Nephron progenitor cell (in vitro differentiated cells): ENCODE measurements around the gene TOE1.
A peak's percentile ranks its signal among the peaks of the same experiment; 100 is the strongest.

Experiments
- DNase-seq: peaks from one replicate; pipeline ENCODE4 v3.0.0; 2021
- H3K27ac Mint-ChIP-seq: 2 replicates; pipeline ENCODE4 v1.8.0; 2021; ENCODE audit warnings: mild to moderate bottlenecking, moderate library complexity, mixed read lengths
- H3K27me3 Mint-ChIP-seq: 2 replicates; pipeline ENCODE4 v1.8.0; 2021; ENCODE audit warnings: mild to moderate bottlenecking, low read depth, mixed read lengths; ENCODE audit not compliant: poor library complexity
- H3K36me3 Mint-ChIP-seq: 2 replicates; pipeline ENCODE4 v1.8.0; 2021; ENCODE audit warnings: low read depth, mixed read lengths
- H3K4me1 Mint-ChIP-seq: 2 replicates; pipeline ENCODE4 v1.8.0; 2021; ENCODE audit warnings: mixed read lengths
- H3K4me3 Mint-ChIP-seq: 2 replicates; pipeline ENCODE4 v1.8.0; 2021; ENCODE audit warnings: mild to moderate bottlenecking, moderate library complexity, mixed read lengths
- H3K9me3 Mint-ChIP-seq: 2 replicates; pipeline ENCODE4 v1.8.0; 2021; ENCODE audit warnings: mild to moderate bottlenecking, moderate library complexity, mixed read lengths
- CTCF ChIP-seq: fragments of 200-600 bp; sonication (generic); IDR thresholded peaks from 2 replicates; pipeline ENCODE4 v1.5.0; 2021; ENCODE audit warnings: antibody characterized with exemption

TOE1 gene

GRCh38 chr1:45322486-45323040 lies 17.4 kb upstream of the TOE1 start:
- DNase-seq, result no peak
- Mint-ChIP-seq H3K27ac (no peak overlapping the region), H3K27me3 (no peaks in the 10 kb centered on the region), H3K4me3 (no peak overlapping the region), H3K9me3 (peaks cover 17% of the 10 kb centered on the region), H3K36me3 (peaks cover 22% of the 10 kb centered on the region), H3K4me1 (peaks cover 45% of the 10 kb centered on the region)
- TF ChIP-seq CTCF, result no peak

- Mint-ChIP-seq H3K36me3 (peaks cover 40% of the 10 kb centered on the region), H3K4me1 (peaks cover 65% of the 10 kb centered on the region), H3K27ac (peak overlapping the region; percentile 96), H3K4me3 (peak overlapping the region; percentile 38), H3K9me3 (peaks cover 17% of the 10 kb centered on the region), H3K27me3 (no peaks in the 10 kb centered on the region)
- DNase-seq, result no peak
- no peak for TF ChIP-seq CTCF
Observed at GRCh38 chr1:45325851-45326506, 14.0 kb upstream of the TOE1 start.

- Mint-ChIP-seq H3K36me3 (peaks cover 42% of the 10 kb centered on the region), H3K27ac (peak within 1 kb of the TSS; percentile 96), H3K9me3 (peaks cover 17% of the 10 kb centered on the region), H3K4me1 (peaks cover 56% of the 10 kb centered on the region), H3K4me3 (peak within 1 kb of the TSS; percentile 38), H3K27me3 (no peaks in the 10 kb centered on the region)
- DNase-seq, result peak; percentile 58
- no peak for TF ChIP-seq CTCF
Observed at GRCh38 chr1:45326627-45327623, 13.0 kb upstream of the TOE1 start, which contains the start of gene HPDL. TSS of gene HPDL (plus strand) at chr1:45326895. CDS start at chr1:45327149, 254 bp downstream.

- no peak for DNase-seq
- no peaks in the 10 kb centered on the region for H3K27me3 Mint-ChIP-seq
- peak overlapping the region; percentile 45 for H3K27ac Mint-ChIP-seq
- peaks cover 49% of the 10 kb centered on the region for H3K4me1 Mint-ChIP-seq
- TF ChIP-seq CTCF, result no peak
- H3K9me3 Mint-ChIP-seq, result peaks cover 17% of the 10 kb centered on the region
- peaks cover 42% of the 10 kb centered on the region for H3K36me3 Mint-ChIP-seq
- no peak overlapping the region for H3K4me3 Mint-ChIP-seq
Observed at GRCh38 chr1:45327644-45328515, 12.1 kb upstream of the TOE1 start.

- peaks cover 42% of the 10 kb centered on the region for H3K36me3 Mint-ChIP-seq
- H3K27me3 Mint-ChIP-seq, result no peaks in the 10 kb centered on the region
- H3K4me1 Mint-ChIP-seq, result peaks cover 48% of the 10 kb centered on the region
- H3K27ac Mint-ChIP-seq, result peak overlapping the region; percentile 96
- no peak overlapping the region for H3K4me3 Mint-ChIP-seq
- peaks cover 15% of the 10 kb centered on the region for H3K9me3 Mint-ChIP-seq
- no peak for TF ChIP-seq CTCF
- no peak for DNase-seq
Observed at GRCh38 chr1:45328680-45329079, 11.3 kb upstream of the TOE1 start.
